M059J (cell line): ENCODE measurements around the gene TMEM88. TPM values are rescaled to one million over a fixed set of nuclear protein-coding genes. Genes with fewer than 3 reads are reported as not detected.

Source experiments
- DNase-seq: peaks from one replicate; pipeline ENCODE4 v3.0.0-alpha.2; 2012; ENCODE audit warnings: low read depth
- total RNA-seq: library from RNA; depleted of rRNA; stranded (reverse); fragments of >200 nt; shearing (Covaris generic); gene quantifications from 2 replicates; pipeline ENCODE4 v1.2.3, GENCODE V29; 2014; rRNA removed

Gene TMEM88
- total RNA-seq, 1 experiment from 2014 or later: 0.49 TPM

DNA sequence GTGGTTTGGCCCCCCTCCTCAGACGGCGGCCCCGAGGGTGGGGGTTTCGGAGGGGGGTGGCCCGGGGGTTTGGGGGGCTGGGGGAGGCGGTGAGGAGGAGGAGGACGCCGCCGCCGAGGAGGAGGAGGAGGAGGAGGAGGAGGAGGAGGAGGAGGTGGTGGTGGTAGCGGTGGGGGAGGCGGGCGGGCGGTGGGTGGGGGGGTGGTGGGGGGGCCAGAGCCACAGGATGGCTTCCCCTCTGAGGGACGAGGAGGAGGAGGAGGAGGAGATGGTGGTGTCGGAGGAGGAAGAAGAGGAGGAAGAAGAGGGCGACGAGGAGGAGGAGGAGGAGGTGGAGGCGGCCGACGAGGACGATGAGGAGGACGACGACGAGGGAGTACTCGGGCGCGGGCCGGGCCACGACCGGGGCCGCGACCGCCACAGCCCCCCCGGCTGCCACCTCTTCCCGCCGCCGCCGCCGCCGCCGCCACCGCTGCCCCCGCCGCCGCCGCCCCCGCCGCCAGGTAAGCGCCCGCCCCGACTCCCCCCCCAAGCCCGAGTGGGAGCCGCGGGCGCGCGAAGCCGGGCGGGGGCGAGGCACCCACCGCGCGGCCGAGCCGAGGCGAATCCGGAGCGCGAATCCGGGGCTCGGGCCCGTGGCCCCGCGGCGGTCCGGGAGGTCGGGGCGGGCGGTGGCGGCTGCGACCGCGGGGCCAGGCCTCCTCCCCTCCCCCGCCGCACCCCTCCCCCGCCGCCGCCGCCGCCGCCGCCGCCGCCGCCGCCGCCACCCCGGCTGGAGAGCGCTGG is 29.9 kb downstream of the TMEM88 start:
- DNase-seq: no peak

- peak; percentile 82 for DNase-seq
These were observed 30.7 kb downstream of the TMEM88 start for GRCh38 chr17:7885367-7886226.

- peak; percentile 44 for DNase-seq
These were observed 31.6 kb downstream of the TMEM88 start for GRCh38 chr17:7886227-7887037.

- no peak for DNase-seq
These were observed 32.2 kb downstream of the TMEM88 start for GRCh38 chr17:7887038-7887481.

- peak; percentile 95 for DNase-seq
These were observed 32.8 kb downstream of the TMEM88 start for GRCh38 chr17:7887482-7888183.

GRCh38 chr17:7888184-7888920 is 33.5 kb downstream of the TMEM88 start, which contains the start of gene CHD3:
CHD3 (plus strand) TSS chr17:7888789; CDS start chr17:7889001, 212 bp downstream.
- DNase-seq: no peak

DNA sequence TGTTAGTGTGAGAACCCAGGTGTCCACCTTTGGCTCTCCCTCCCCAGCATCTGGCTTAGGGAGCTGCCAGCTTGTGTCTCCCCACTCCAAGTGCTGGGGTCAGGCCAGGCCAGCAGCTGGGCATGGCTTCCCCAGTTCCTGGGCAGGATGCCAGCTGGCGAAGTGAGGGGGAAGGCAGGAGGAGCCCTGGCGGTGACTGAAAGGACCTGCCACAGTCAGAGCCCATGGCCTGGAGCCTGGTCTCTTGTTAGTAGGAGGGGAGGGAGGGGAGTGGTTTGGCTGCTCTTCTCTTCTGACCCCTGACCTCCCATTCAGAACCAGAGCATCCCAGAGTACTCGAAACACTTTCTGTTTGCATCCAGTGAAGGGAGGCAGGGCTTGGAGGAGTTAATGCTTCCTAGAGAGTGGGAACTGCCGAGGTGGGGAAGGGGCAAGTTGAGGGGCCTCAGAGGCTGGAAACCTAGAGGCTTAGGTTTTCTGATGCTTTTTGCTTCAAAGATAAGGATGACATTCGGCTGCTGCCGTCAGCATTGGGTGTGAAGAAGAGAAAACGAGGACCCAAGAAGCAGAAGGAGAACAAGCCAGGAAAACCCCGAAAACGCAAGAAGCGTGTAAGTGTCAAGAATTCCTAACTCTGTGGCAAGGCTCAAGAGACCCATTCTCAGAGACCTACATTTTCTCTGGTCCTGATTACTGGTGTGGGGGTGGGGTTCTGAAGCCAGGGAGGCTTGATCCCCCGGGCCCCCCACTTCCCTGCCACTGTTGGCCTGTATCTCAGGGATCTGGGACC is 34.5 kb downstream of the TMEM88 start:
- DNase-seq: peak; percentile 96

DNA sequence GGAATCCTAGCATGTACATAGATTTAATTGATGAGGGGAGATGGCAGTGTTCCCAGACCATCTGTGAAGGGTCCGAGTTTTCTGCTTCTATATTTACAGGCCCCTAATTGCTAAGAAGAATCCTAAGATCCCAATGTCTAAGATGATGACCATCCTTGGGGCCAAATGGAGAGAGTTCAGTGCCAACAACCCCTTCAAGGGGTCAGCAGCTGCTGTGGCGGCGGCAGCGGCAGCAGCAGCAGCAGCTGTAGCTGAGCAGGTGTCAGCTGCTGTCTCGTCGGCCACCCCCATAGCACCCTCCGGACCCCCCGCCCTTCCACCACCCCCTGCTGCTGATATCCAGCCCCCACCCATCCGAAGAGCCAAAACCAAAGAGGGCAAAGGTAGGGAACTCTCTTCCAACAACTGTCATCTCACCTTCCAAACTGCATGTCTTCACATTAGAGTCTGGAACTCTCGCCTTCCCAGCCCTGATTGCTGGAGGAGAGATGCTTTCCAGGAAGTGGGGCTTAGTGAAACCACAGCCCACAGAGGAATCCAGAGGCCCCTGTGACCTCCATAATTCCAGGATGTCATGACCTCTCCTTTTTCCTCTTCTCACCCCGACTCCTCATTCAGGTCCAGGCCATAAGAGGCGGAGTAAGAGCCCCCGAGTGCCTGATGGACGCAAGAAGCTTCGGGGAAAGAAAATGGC is 38.5 kb downstream of the TMEM88 start:
- no peak for DNase-seq

DNA sequence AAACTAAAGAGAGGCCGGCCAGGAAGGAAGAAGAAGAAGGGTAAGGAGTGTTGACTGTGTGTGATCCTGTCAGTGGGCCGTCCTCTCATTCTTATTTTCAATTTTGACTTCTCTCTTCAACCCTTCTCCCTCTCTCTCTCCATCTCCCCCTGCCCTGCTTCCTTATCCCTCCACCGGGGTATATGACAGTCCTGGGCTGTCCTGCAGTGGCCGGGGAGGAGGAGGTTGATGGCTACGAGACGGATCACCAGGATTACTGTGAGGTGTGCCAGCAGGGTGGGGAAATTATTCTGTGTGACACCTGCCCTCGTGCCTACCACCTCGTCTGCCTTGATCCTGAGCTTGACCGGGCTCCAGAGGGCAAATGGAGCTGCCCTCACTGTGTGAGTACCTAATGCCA is 39.4 kb downstream of the TMEM88 start:
- no peak for DNase-seq

DNA sequence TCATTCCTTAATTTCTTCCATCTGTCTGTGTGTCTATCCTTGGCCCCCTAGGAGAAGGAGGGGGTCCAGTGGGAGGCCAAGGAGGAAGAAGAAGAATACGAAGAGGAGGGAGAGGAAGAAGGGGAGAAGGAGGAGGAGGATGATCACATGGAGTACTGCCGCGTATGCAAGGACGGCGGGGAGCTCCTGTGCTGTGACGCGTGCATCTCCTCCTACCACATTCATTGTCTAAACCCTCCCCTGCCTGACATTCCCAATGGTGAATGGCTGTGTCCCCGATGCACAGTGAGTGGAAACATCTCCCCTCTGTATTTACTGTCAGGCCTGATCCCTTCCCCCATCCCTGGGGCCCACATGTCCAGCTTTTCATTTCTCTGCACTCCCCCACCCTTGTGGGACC is 40.0 kb downstream of the TMEM88 start:
- no peak for DNase-seq

DNA sequence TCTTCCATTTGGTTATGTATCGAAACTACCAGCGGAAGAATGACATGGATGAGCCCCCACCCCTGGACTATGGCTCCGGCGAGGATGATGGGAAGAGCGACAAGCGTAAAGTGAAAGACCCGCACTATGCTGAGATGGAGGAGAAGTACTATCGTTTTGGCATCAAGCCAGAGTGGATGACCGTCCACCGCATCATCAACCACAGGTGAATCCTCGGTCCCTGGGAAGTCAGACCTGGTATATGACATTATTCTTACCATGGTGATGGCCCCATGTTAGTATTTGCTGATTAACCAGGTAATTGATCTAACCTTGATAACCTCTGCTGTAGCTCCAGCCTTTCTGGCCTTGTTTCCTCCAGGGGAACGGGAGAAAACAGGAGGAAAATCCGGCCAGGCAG is 42.2 kb downstream of the TMEM88 start:
- DNase-seq: peak; percentile 28

GRCh38 chr17:7897773-7898172 is 42.9 kb downstream of the TMEM88 start:
- peak; percentile 42 for DNase-seq

DNA sequence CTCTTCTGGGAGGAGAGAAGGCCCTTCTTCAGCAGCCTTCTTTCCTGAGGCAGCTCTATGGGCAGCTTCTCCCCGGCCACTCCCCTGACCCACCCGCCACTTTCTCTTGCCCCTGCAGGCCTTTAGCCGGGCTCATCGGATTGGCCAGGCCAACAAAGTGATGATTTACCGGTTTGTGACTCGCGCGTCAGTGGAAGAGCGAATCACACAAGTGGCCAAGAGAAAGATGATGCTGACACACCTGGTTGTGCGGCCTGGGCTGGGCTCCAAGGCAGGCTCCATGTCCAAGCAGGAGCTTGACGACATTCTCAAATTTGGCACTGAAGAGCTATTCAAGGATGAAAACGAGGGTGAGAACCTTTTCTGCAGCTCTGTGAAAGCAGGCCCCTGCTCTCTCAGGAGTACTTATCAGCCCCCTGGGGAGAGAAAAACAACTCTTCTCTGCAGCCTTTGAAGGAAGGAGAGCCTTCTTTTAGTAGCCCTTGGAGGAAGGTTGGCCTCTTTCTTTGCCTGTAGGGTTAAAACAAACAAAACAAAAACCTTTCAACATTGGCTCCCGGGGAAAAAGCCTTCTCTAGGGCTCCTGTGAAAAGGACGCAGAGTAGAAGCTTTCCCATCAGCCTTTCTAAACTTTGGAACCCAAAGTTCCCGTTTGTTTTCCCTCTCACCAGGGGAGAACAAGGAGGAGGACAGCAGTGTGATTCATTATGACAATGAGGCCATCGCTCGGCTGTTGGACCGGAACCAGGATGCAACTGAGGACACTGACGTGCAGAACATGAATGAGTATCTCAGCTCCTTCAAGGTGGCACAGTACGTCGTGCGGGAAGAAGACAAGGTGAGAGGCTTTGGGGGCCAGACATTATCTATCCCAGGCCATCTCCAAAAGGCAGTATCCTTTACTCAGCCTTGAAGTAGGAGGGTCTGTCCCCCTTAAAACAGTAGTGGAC is 48.6 kb downstream of the TMEM88 start:
- no peak for DNase-seq

Other genes with a start within 250 kb of the TMEM88 start
- 28.3 and 51.7 TPM in 2 replicates for gene FXR2, start 240.2 kb upstream of the TMEM88 start, total RNA-seq
- gene SAT2, start 227.2 kb upstream of the TMEM88 start, total RNA-seq: 36.3 and 37.4 TPM in 2 replicates
- not detected in 2 replicates for gene SHBG, start 224.9 kb upstream of the TMEM88 start, total RNA-seq
- gene ATP1B2, start 204.1 kb upstream of the TMEM88 start, total RNA-seq: 0.10 TPM in 1 of 2 replicates, not detected in the other
- 73.1 and 79.1 TPM in 2 replicates for gene TP53, start 167.6 kb upstream of the TMEM88 start, total RNA-seq
- 14.2 and 20.3 TPM in 2 replicates for gene WRAP53, start 166.6 kb upstream of the TMEM88 start, total RNA-seq
- gene EFNB3, start 149.9 kb upstream of the TMEM88 start, total RNA-seq: 1.1 TPM in 2 replicates
- gene DNAH2, start 137.3 kb upstream of the TMEM88 start, total RNA-seq: 0.02 TPM in 1 of 2 replicates, not detected in the other
- 0.59 and 3.2 TPM in 2 replicates for gene KDM6B, start 20.8 kb upstream of the TMEM88 start, total RNA-seq
- 49.4 and 68.2 TPM in 2 replicates for gene NAA38, start 2.5 kb downstream of the TMEM88 start, total RNA-seq
- 6.6 and 14.2 TPM in 2 replicates for gene CYB5D1, start 2.9 kb downstream of the TMEM88 start, total RNA-seq
- gene CHD3, start 33.7 kb downstream of the TMEM88 start, total RNA-seq: 15.6 and 31.3 TPM in 2 replicates
- gene RNF227, start 61.2 kb downstream of the TMEM88 start, total RNA-seq: 0.86 and 7.8 TPM in 2 replicates
- gene KCNAB3, start 74.8 kb downstream of the TMEM88 start, total RNA-seq: not detected in 2 replicates
- 58.1 and 61.8 TPM in 2 replicates for gene TRAPPC1, start 76.9 kb downstream of the TMEM88 start, total RNA-seq
- 14.3 and 29.9 TPM in 2 replicates for gene CNTROB, start 77.1 kb downstream of the TMEM88 start, total RNA-seq
- gene GUCY2D, start 147.5 kb downstream of the TMEM88 start, total RNA-seq: not detected in 2 replicates
- gene ALOX15B, start 184.0 kb downstream of the TMEM88 start, total RNA-seq: not detected in 2 replicates
- not detected in 2 replicates for gene ALOX12B, start 232.7 kb downstream of the TMEM88 start, total RNA-seq